Dendritic cell treated with granulocyte-macrophage colony-stimulating factor and Interleukin-4, amounts not matched to agents 40 ng/mL and 50 ng/mL, for 4 days (primary cell): ENCODE results near the gene RNF19B.

Source experiments
- H3K27ac Mint-ChIP-seq: one replicate; pipeline ENCODE4 v1.8.0; 2022; ENCODE audit warnings: mild to moderate bottlenecking, mixed read lengths
- H3K27me3 Mint-ChIP-seq: one replicate; pipeline ENCODE4 v1.8.0; 2022; ENCODE audit warnings: mild to moderate bottlenecking, mixed read lengths
- H3K36me3 Mint-ChIP-seq: one replicate; pipeline ENCODE4 v1.8.0; 2022; ENCODE audit warnings: low read depth, mixed read lengths
- H3K4me1 Mint-ChIP-seq: one replicate; pipeline ENCODE4 v1.8.0; 2022; ENCODE audit warnings: low read depth, mixed read lengths
- H3K4me3 Mint-ChIP-seq: one replicate; pipeline ENCODE4 v1.8.0; 2022; ENCODE audit warnings: mild to moderate bottlenecking, moderate library complexity, mixed read lengths
- H3K9me3 Mint-ChIP-seq: one replicate; pipeline ENCODE4 v1.8.0; 2022; ENCODE audit warnings: mixed read lengths
- intact Hi-C: fragments of 100-400 bp; cut with micrococcal nuclease; formaldehyde crosslinking; loops from one replicate; pipeline ENCODE4 v1.15.0; 2022

RNF19B gene

DNA sequence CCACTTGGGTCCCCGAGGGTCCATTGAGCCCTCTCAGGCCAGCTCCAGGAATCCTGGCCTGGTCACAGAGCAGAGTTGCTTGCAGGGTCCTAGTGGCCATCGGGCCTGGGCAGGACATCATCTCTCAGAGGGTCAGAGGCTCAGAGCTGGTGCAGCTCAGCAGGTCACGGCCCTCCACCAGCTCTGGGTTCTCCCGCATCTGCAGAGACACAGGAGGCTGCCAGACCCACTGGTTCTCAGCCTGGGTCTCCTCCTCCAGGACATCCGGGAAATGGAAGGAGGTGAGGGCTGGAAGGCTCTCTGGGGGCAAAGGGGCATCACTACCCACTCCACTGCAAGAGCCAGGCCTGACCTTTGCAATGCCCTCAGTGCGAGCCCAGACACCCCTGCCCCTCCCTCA lies 69.9 kb downstream of the RNF19B start:
- intact Hi-C loops: no loop called here
- Mint-ChIP-seq H3K9me3 (no peaks in the 10 kb centered on the region), H3K4me1 (peaks cover 16% of the 10 kb centered on the region), H3K4me3 (no peak overlapping the region), H3K27ac (no peak overlapping the region), H3K36me3 (no peaks in the 10 kb centered on the region), H3K27me3 (peaks cover 93% of the 10 kb centered on the region)

GRCh38 chr1:32894019-32894600 lies 70.5 kb downstream of the RNF19B start:
- Mint-ChIP-seq H3K4me3 (no peak overlapping the region), H3K36me3 (no peaks in the 10 kb centered on the region), H3K4me1 (peaks cover 16% of the 10 kb centered on the region), H3K27me3 (peaks cover 92% of the 10 kb centered on the region), H3K9me3 (no peaks in the 10 kb centered on the region), H3K27ac (no peak overlapping the region)
- intact Hi-C loops: no loop called here

DNA sequence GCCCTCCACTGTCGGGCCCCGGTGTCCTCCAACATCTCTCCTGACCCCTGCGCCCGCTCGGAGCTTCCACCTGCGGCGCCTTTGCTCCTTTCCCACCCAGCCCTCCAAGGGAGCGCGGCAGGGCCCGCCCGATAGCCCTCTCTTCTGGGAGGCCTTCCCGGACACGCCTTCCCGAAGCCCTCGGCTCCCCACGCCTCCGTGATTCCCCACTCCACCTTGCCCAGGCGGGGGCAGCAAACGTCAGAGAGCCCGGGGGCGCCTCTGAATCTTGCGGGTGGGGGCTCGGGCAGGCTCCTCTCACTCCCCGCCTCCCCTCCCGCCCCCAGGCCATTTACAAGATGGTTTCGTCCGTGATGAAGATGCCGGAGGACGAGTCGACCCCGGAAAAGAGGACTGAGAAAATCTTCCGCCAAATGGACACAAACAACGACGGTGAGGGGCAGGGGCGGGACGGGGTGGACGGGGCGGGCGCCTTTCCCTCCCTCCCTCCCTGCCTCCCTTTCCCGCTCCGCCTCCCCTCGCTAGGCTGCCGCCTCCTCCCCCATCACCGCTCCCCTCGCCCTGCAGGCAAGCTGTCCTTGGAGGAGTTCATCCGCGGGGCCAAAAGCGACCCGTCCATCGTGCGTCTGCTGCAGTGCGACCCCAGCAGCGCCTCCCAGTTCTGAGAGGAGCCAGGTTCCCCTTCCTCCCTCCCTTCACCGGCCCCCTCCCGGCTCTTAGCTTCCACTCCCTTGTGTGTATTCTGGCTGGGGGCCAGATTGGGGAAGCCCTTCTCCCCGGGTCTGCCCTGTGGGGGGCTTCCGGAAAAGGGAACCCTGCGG lies 71.2 kb downstream of the RNF19B start:
- Mint-ChIP-seq H3K4me3 (peak overlapping the region; percentile 68), H3K36me3 (no peaks in the 10 kb centered on the region), H3K27me3 (peaks cover 92% of the 10 kb centered on the region), H3K9me3 (no peaks in the 10 kb centered on the region), H3K27ac (no peak overlapping the region), H3K4me1 (peaks cover 16% of the 10 kb centered on the region)
- intact Hi-C loops: no loop called here

DNA sequence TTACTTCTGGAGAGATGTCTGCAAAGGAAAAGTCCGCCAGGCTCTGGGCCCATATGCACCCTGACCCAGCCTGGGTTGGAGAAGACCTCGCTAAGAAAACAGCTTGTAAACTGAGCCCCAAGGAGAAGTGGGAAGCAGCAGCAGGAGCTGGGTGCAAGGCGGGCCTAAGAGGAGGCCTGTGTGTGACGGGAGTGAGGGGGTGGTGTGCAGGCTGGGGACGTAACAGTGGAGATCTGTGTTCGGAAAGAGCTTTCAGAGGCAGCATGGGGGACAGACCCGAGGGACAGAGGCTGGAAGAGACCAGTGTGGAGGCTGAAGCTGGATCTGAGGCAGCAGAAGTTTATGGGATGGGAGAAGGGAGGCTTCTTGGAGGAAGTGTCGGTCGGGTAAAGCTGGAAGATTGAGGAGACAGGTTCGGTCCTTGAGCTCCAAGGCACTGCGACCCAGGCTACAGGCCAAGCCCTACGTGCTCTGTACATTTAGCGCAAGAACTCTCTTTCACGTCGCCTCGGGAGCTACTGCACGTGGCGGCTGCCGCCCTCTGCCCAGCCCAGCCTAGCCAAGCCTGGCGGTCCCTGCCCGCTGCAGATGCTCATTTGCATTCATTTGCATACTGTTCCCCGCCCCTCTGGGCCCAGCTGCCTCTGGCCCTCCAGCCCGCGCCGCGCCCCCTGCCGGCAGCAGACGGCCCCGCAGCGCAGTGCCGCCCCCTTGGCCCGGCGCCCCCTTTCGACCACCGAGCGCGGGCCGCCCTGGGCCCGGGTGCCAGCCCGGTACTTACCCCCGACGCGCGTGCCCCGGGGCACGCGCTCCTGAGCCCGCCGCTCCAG lies 72.0 kb downstream of the RNF19B start:
- H3K4me1 Mint-ChIP-seq: peaks cover 16% of the 10 kb centered on the region
- intact Hi-C loops: no loop called here
- peaks cover 93% of the 10 kb centered on the region for H3K27me3 Mint-ChIP-seq
- H3K4me3 Mint-ChIP-seq: no peak overlapping the region
- H3K27ac Mint-ChIP-seq: no peak overlapping the region
- no peaks in the 10 kb centered on the region for H3K9me3 Mint-ChIP-seq
- no peaks in the 10 kb centered on the region for H3K36me3 Mint-ChIP-seq

DNA sequence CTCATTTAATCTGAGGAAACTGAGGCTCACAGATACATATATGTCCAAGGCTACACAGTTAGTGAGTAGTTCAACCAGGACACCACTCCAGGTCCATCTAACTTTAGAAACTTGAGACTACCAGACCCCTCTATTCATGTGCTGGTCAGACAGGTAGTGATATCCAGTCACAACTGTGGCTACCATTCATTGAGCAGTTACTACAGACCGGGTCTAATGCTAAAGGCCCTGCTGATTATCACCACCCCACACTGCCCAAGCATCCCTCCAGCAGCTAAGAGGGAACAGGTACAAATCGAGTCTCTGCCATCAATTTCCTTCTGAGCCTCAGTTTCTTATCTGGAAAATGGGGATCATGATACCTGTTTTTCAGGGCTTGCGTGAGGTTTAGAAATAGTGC lies 73.0 kb downstream of the RNF19B start:
- H3K27ac Mint-ChIP-seq: no peak overlapping the region
- H3K4me1 Mint-ChIP-seq: peaks cover 16% of the 10 kb centered on the region
- H3K27me3 Mint-ChIP-seq: peaks cover 94% of the 10 kb centered on the region
- H3K9me3 Mint-ChIP-seq: no peaks in the 10 kb centered on the region
- H3K36me3 Mint-ChIP-seq: no peaks in the 10 kb centered on the region
- intact Hi-C loops: no loop called here
- no peak overlapping the region for H3K4me3 Mint-ChIP-seq

DNA sequence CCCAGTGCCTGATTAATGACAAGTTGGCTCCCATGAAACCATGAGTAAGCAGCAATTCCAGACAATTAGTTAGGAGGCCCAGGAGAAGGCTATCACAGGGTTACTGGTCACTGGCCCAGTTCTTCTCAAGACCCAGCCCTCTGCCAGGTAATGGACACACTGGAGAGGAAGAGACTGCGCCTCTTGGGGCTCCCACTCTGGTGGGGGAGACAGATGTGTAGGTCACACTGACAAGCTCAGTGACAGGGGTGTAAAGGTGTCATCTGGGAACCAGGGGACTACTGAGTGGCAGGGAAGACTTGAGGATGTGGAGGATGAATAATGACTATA lies 73.4 kb downstream of the RNF19B start:
- intact Hi-C loops: no loop called here
- peaks cover 92% of the 10 kb centered on the region for H3K27me3 Mint-ChIP-seq
- no peaks in the 10 kb centered on the region for H3K9me3 Mint-ChIP-seq
- H3K4me1 Mint-ChIP-seq: peaks cover 16% of the 10 kb centered on the region
- no peak overlapping the region for H3K27ac Mint-ChIP-seq
- H3K36me3 Mint-ChIP-seq: no peaks in the 10 kb centered on the region
- H3K4me3 Mint-ChIP-seq: no peak overlapping the region

DNA sequence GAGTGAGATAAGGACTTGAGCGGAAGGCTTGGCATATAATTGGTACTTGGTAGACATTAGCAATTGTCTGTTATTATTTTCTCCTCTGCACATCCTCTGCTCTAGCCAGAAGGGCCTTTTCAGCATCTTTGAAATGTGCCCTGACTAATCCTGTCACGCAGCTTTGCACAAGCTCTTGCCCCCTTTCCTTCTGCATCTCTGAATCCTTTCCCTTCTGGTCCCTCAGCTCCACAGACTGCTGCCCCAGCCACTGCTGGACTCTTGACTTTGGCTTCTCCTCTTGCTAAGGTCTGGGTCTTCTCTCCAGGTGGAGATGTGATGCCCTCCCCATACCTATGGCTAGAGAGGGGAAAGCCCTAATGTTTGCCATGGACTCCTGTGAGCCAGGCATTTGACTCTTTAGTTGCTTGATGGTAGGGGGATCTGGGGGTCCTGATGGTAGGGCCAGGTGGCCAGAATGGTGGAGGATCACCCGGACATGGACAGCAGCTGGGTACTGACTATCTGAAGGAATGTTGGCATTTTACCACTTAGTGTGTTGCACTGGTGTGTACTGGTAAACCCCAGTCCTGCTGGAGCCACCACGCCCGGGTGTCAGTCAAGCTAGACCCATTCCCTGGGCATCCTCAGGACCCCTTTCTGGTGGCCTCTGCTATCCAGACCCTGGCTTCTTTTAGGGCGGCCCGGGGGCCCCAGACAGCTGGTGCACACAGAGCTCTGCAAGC lies 73.9 kb downstream of the RNF19B start:
- H3K36me3 Mint-ChIP-seq: no peaks in the 10 kb centered on the region
- peaks cover 20% of the 10 kb centered on the region for H3K4me1 Mint-ChIP-seq
- intact Hi-C loops: no loop called here
- no peaks in the 10 kb centered on the region for H3K9me3 Mint-ChIP-seq
- H3K4me3 Mint-ChIP-seq: no peak overlapping the region
- no peak overlapping the region for H3K27ac Mint-ChIP-seq
- H3K27me3 Mint-ChIP-seq: peaks cover 90% of the 10 kb centered on the region

GRCh38 chr1:32889731-32890278 lies 74.8 kb downstream of the RNF19B start:
- Mint-ChIP-seq H3K4me3 (no peak overlapping the region), H3K36me3 (no peaks in the 10 kb centered on the region), H3K27ac (no peak overlapping the region), H3K27me3 (peaks cover 91% of the 10 kb centered on the region), H3K9me3 (no peaks in the 10 kb centered on the region), H3K4me1 (peaks cover 23% of the 10 kb centered on the region)
- intact Hi-C loops: no loop called here

DNA sequence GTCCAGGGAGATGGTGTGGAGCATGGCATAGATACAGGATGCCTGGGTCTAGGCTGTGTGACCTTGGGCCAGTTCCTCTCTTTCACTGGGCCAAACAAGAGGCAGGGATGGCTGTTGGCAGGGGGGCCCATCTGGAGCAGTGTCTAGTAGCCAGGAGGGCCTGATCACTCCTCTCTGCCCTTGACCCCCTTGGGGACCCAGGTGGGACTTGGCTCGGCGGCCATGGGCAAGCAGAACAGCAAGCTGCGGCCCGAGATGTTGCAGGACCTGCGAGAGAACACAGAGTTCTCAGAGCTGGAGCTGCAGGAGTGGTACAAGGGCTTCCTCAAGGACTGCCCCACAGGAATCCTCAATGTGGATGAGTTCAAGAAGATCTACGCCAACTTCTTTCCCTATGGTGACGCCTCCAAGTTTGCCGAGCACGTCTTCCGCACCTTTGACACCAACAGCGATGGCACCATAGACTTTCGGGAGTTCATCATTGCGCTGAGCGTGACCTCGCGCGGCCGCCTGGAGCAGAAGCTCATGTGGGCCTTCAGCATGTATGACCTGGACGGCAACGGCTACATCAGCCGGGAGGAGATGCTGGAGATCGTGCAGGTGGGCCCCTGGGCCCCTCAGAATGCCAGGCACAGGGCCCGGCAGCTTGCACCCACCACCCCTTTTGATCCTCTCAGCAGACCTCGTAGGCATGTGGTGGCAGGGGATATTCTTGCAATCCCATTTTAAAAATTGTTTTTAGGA lies 75.8 kb downstream of the RNF19B start:
- no peak overlapping the region for H3K4me3 Mint-ChIP-seq
- peaks cover 23% of the 10 kb centered on the region for H3K4me1 Mint-ChIP-seq
- peaks cover 91% of the 10 kb centered on the region for H3K27me3 Mint-ChIP-seq
- no peaks in the 10 kb centered on the region for H3K36me3 Mint-ChIP-seq
- H3K27ac Mint-ChIP-seq: no peak overlapping the region
- no peaks in the 10 kb centered on the region for H3K9me3 Mint-ChIP-seq
- intact Hi-C loops: no loop called here

DNA sequence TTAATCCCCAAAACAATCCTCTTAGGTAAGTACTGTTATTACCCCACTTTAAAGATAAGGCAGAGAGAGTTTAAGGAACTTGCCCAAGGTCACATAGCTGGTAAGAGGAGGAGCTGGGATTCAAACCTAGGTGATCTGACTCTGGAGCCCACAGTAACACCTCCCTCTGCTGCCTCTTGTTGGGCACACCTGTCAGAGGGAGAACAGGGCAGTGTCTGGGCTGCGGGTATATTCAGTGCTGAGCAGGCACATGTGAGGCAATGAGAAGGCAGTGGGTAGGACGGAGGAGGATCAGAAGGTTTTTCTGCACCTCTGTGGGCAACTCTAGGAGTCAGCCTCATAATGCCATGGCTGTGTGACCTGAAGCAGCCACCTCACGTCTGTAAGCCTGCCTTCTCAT lies 76.5 kb downstream of the RNF19B start:
- Mint-ChIP-seq H3K36me3 (no peaks in the 10 kb centered on the region), H3K4me1 (peaks cover 16% of the 10 kb centered on the region), H3K9me3 (no peaks in the 10 kb centered on the region), H3K4me3 (no peak overlapping the region), H3K27me3 (peaks cover 92% of the 10 kb centered on the region), H3K27ac (no peak overlapping the region)
- intact Hi-C loops: no loop called here

DNA sequence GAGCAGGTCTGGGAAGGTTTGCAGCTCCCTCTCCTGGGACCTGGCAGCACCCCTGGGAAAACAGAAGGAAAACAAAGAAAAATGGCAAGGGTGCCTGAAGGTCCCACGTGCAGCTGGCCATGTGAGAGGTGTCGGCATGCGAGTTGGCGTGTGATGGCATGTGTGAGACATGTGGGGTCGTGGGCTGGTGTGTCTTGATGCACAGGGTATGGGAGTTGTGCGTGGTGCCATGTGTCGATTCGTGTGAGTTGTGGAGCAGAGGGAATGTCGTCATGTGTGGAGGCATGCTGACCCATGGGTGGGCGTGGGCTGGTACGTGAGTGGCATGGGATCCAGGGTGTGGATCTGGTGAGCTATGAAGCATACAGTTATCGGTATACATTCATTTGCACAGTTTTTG lies 77.0 kb downstream of the RNF19B start:
- H3K9me3 Mint-ChIP-seq: no peaks in the 10 kb centered on the region
- intact Hi-C loops: no loop called here
- peaks cover 93% of the 10 kb centered on the region for H3K27me3 Mint-ChIP-seq
- no peaks in the 10 kb centered on the region for H3K36me3 Mint-ChIP-seq
- H3K4me1 Mint-ChIP-seq: peaks cover 13% of the 10 kb centered on the region
- no peak overlapping the region for H3K4me3 Mint-ChIP-seq
- no peak overlapping the region for H3K27ac Mint-ChIP-seq

GRCh38 chr1:32886828-32887414 lies 77.7 kb downstream of the RNF19B start:
- Mint-ChIP-seq H3K9me3 (no peaks in the 10 kb centered on the region), H3K4me1 (peaks cover 7% of the 10 kb centered on the region), H3K36me3 (no peaks in the 10 kb centered on the region), H3K4me3 (no peak overlapping the region), H3K27ac (no peak overlapping the region), H3K27me3 (peaks cover 92% of the 10 kb centered on the region)
- intact Hi-C loops: no loop called here
